Measurements from ENCODE around the gene LRTM1. TPM values are rescaled to one million over a fixed set of nuclear protein-coding genes. Genes with fewer than 3 reads are reported as not detected.

LRTM1 gene
- total RNA-seq, 1 experiment from 2014 or later: not detected

DNA sequence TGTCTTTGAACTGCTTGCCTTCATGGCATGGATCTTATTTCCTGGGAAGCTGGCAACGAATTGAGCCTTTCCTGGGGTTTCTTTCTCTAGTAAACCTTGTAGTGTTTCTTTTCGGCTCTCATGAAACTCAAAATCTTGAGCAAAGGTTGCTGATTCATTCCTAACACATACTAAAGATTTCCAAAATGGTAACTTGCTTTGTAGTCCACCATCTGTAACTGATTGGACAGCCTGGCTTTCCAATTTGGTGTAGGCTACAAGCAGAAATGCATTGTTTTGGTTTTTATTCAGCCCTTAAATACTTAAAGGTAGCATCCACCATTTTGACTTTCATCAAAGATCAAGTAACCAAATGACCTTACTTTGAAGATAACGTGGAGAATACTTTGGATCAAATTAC is 38.1 kb downstream of the LRTM1 start:
- TF ChIP-seq, protein P1, sequence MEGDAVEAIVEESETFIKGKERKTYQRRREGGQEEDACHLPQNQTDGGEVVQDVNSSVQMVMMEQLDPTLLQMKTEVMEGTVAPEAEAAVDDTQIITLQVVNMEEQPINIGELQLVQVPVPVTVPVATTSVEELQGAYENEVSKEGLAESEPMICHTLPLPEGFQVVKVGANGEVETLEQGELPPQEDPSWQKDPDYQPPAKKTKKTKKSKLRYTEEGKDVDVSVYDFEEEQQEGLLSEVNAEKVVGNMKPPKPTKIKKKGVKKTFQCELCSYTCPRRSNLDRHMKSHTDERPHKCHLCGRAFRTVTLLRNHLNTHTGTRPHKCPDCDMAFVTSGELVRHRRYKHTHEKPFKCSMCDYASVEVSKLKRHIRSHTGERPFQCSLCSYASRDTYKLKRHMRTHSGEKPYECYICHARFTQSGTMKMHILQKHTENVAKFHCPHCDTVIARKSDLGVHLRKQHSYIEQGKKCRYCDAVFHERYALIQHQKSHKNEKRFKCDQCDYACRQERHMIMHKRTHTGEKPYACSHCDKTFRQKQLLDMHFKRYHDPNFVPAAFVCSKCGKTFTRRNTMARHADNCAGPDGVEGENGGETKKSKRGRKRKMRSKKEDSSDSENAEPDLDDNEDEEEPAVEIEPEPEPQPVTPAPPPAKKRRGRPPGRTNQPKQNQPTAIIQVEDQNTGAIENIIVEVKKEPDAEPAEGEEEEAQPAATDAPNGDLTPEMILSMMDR (conservative IDR thresholded peaks at IDR 0.05): no peak

More for the DNA sequence above, 38.1 kb downstream of the LRTM1 start:
- Histone ChIP-seq H3K56ac (ENCODE audit: insufficient read length, low read depth, low read length) (no peak overlapping the region), H3K23me2 (ENCODE audit: insufficient read length, low read depth, low read length, poor library complexity, severe bottlenecking) (no peaks in the 10 kb centered on the region), H3K9me3 (ENCODE audit: control insufficient read depth, low read depth, low read length) (no peaks in the 10 kb centered on the region), H3K14ac (ENCODE audit: insufficient read depth, low read length) (no peak overlapping the region), H2BK120ac (ENCODE audit: low read depth, low read length, poor library complexity, severe bottlenecking) (no peak overlapping the region), H3K4me2 (ENCODE audit: insufficient read depth, insufficient read length, low read length) (no peak overlapping the region), H3K4me1 (ENCODE audit: insufficient read depth, low read length) (no peaks in the 10 kb centered on the region; the same call in 1 of the 2 replicates), H3K27ac (ENCODE audit: insufficient read length, low read depth, low read length) (no peak overlapping the region), H2AFZ (ENCODE audit: low read length) (no peak overlapping the region), H2AK5ac (ENCODE audit: insufficient read length, low read length) (no peak overlapping the region), H2BK5ac (ENCODE audit: insufficient read length, low read length) (no peak overlapping the region), H3K79me1 (ENCODE audit: insufficient read depth, low read depth, low read length, poor library complexity, severe bottlenecking) (no peaks in the 10 kb centered on the region), H4K8ac (replicated peaks; ENCODE audit: insufficient read length, low read depth, low read length) (no peak overlapping the region), H4K5ac (ENCODE audit: insufficient read length, low read depth, low read length) (no peak overlapping the region), H3K23ac (ENCODE audit: insufficient read length, low read depth, low read length) (no peak overlapping the region), H2BK20ac (ENCODE audit: low read depth, low read length, poor library complexity, severe bottlenecking) (no peak overlapping the region), H4K20me1 (ENCODE audit: control insufficient read depth, insufficient read depth, insufficient read length) (no peaks in the 10 kb centered on the region), H3K79me2 (ENCODE audit: insufficient read depth, low read length) (no peaks in the 10 kb centered on the region), H2BK15ac (ENCODE audit: low read depth, low read length) (no peak overlapping the region), H3K9ac (ENCODE audit: extremely low read depth, insufficient read length, low read length) (no peak overlapping the region), H3K27me3 (ENCODE audit: insufficient read depth, low read length) (no peaks in the 10 kb centered on the region), H4K91ac (ENCODE audit: insufficient read length, low read depth, low read length) (no peak overlapping the region), H2BK12ac (ENCODE audit: insufficient read length, low read depth, low read length) (no peak overlapping the region), H3K18ac (ENCODE audit: insufficient read length, low read depth, low read length) (no peak overlapping the region), H3T11ph (ENCODE audit: low read length) (no peak overlapping the region), H3K4ac (ENCODE audit: low read depth, low read length) (no peak overlapping the region)
- Mint-ChIP-seq H3K9me3 (no peaks in the 10 kb centered on the region; a peak in 1 of 5 replicates), H3K27ac (no peak overlapping the region), H3K4me3 (no peak overlapping the region), H3K4me1 (peaks cover 23% of the 10 kb centered on the region in 2 experiments), H3K36me3 (ENCODE audit: insufficient read depth in 1 of 3, low read depth in 3 of 3) (peaks cover 0 to 12% (median 10%) of the 10 kb centered on the region in 3 experiments; a peak in 4 of 7 replicates), H3K27me3 (ENCODE audit: low read depth) (no peaks in the 10 kb centered on the region)
- no peak for DNase-seq
- no CpG with 5 or more reads among the region's 3 CpGs for WGBS (ENCODE audit: extremely low coverage, insufficient read length, low lambda C conversion rate)

All from H9 (cell line).